Stimulated activated CD4-positive, alpha-beta T cell treated with anti-CD3 and anti-CD28 coated beads, TNF-alpha, amount 100 ng/mL, for 24 hours (primary cell): ENCODE measurements around the gene LGALS7.

Experiments used
- DNase-seq, 3 experiments: peaks; one replicate each; pipeline ENCODE4 v3.0.0-alpha.2; 2020; ENCODE audit warnings: low read depth in 3 of 3

LGALS7 gene

GRCh38 chr19:38740932-38741331 lies 32.4 kb downstream of the LGALS7 start:
- no peak for DNase-seq

GRCh38 chr19:38740257-38740592 lies 33.1 kb downstream of the LGALS7 start:
- DNase-seq, result no peak

GRCh38 chr19:38739440-38740256 lies 33.7 kb downstream of the LGALS7 start:
- DNase-seq, result no peak

- DNase-seq, result no peak
Observed at GRCh38 chr19:38737921-38738737, 35.2 kb downstream of the LGALS7 start.

GRCh38 chr19:38737281-38737865 lies 35.9 kb downstream of the LGALS7 start:
- no peak for DNase-seq

GRCh38 chr19:38736413-38737280 lies 36.7 kb downstream of the LGALS7 start:
- peak; percentile 32 to 75 (median 49) for DNase-seq

- DNase-seq, result peak in 1 of 3 experiments; percentile 60
Observed at GRCh38 chr19:38736036-38736412, 37.3 kb downstream of the LGALS7 start.

GRCh38 chr19:38735257-38735686 lies 38.0 kb downstream of the LGALS7 start:
- peak in 1 of 3 experiments; percentile 19 for DNase-seq

GRCh38 chr19:38734426-38735256 lies 38.7 kb downstream of the LGALS7 start:
- no peak for DNase-seq

DNA sequence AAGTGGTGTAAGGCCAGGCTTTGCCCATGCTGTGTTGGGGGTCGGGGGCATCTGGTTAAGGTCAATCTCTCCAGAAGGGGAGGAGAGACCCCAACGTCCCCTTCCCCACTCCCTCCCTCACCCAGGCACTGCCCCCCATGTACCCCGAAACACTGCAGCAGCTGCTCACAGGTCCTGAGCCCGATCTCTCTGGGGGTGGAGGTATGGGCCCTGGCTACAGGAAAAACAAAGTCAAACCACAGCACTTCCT lies 39.2 kb downstream of the LGALS7 start:
- DNase-seq, result no peak

- DNase-seq, result no peak
Observed at GRCh38 chr19:38733493-38734175, 39.7 kb downstream of the LGALS7 start.

DNA sequence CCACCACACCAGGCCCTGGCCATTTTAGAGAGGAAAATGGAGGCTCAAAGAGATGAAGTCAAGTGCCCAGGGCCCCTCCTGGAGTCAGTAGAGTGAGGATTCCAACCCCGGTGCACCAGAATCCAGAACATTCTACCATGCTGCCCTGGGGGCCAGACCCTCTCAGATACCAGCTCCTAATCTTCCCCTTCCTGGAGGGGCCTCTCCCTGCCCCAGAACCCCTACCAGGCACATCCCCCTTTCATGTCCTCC lies 40.1 kb downstream of the LGALS7 start:
- no peak for DNase-seq

- DNase-seq, result no peak
Observed at GRCh38 chr19:38731654-38732301, 41.5 kb downstream of the LGALS7 start.

- no peak for DNase-seq
Observed at GRCh38 chr19:38730731-38731589, 42.4 kb downstream of the LGALS7 start.

DNA sequence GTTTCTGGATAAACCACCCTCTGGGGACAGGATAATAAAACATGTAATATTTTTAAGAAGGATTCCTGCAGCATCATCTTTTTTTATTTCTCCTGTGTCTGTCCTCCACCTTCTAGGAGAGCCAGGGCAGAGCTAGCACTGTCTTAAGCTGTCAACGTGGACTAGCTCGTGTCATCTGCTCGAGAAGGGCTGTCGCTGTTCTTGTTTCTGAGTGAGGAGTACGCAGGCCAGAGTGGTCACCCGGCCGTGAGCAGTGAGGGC lies 42.9 kb downstream of the LGALS7 start:
- no peak for DNase-seq

GRCh38 chr19:38729653-38730469 lies 43.5 kb downstream of the LGALS7 start:
- DNase-seq, result peak; percentile 62 to 80 (median 65)

DNA sequence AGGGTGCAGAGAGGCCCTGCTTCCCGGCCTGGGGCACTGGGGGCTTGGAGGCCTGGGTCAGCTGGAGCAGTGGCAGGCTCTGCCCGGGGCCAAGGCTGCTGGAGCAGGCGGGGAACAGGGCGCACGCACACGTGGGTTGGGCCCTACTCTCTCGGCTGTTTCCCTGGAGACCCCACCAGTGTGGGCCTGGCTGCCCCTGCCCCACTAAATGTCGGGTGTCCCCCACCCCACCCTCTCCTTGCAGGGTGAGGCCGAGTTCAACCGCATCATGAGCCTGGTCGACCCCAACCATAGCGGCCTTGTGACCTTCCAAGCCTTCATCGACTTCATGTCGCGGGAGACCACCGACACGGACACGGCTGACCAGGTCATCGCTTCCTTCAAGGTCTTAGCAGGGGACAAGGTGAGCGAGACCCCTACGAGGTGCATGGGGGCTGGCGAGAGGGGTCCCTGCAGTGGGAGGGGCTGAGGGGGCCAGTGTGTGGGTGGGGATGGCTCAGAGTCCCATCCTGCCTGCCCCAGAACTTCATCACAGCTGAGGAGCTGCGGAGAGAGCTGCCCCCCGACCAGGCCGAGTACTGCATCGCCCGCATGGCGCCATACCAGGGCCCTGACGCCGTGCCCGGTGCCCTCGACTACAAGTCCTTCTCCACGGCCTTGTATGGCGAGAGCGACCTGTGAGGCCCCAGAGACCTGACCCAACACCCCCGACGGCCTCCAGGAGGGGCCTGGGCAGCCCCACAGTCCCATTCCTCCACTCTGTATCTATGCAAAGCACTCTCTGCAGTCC lies 44.4 kb downstream of the LGALS7 start:
- no peak for DNase-seq
